GM12891 (cell line): ENCODE data around the gene INSYN2A.

Source experiments
- PAX5 ChIP-seq: IDR thresholded peaks from 2 replicates; pipeline ENCODE4 v1.6.1; 2011; ENCODE audit warnings: low read length, moderate library complexity, mild to moderate bottlenecking; ENCODE audit not compliant: insufficient read depth, severe bottlenecking
- POLR2A ChIP-seq: IDR thresholded peaks from 2 replicates; pipeline ENCODE4 v1.6.1; 2011; ENCODE audit warnings: low read depth, low read length, control low read depth
- POLR2AphosphoS5 ChIP-seq: IDR thresholded peaks from 2 replicates; pipeline ENCODE4 v1.6.1; 2011; ENCODE audit warnings: low read depth, low read length, control low read depth
- SPI1 ChIP-seq: IDR thresholded peaks from 2 replicates; pipeline ENCODE4 v1.6.1; 2011; ENCODE audit warnings: low read depth, low read length, control low read depth

- no peak for TF ChIP-seq POLR2AphosphoS5
- TF ChIP-seq POLR2A: no peak
- no peak for TF ChIP-seq SPI1
- no peak for TF ChIP-seq PAX5
Observed at GRCh38 chr10:127189226-127189625, 7.2 kb downstream of the INSYN2A start.
